PC-9 (cell line): ENCODE measurements around the gene LRFN3. TPM values are rescaled to one million over a fixed set of nuclear protein-coding genes. Genes with fewer than 3 reads are reported as not detected.
A peak's percentile ranks its signal among the peaks of the same experiment; 100 is the strongest.

Experiments
- BruUV-seq: library from RNA; stranded (reverse); fragments of 400-500 nt; replicated peaks from 2 replicates; lab custom pipeline; 2021; lab: Mats Ljungman, UMichigan
- CTCF ChIA-PET: fragments of 300-600 bp; sonication (Branson Sonifier 250); formaldehyde crosslinking; loops from one replicate; lab custom pipeline; 2022; ENCODE audit warnings: antibody characterized with exemption; lab: Charles Lee
- POLR2A ChIA-PET: fragments of 300-600 bp; sonication (Branson Sonifier 250); formaldehyde crosslinking; loops from one replicate; lab custom pipeline; 2022; ENCODE audit warnings: antibody characterized with exemption; ENCODE audit not compliant: unreplicated experiment; lab: Charles Lee
- DNase-seq, 2 experiments: peaks; one replicate each; pipeline versions ENCODE4 v3.0.0 to v3.0.0-alpha.2; 2015 to 2022; ENCODE audit warnings: mixed read lengths in 1 of 2
- H2AFZ ChIP-seq: fragments of 200-600 bp; sonication (generic); 2 replicates; pipeline ENCODE4 v1.8.1; 2017; ENCODE audit warnings: antibody characterized with exemption
- H3F3A ChIP-seq: fragments of 200-600 bp; sonication (generic); 2 replicates; pipeline ENCODE4 v1.8.1; 2017; ENCODE audit warnings: antibody characterized with exemption, mild to moderate bottlenecking, low read depth; ENCODE audit not compliant: insufficient read depth
- H3K27ac ChIP-seq: fragments of 200-600 bp; sonication (generic); 2 replicates; pipeline ENCODE4 v1.6.1; 2016; ENCODE audit warnings: mixed run types
- H3K27me3 ChIP-seq: fragments of 200-600 bp; sonication (generic); 2 replicates; pipeline ENCODE4 v1.6.1; 2016; ENCODE audit warnings: low read depth, mixed run types; ENCODE audit not compliant: insufficient read depth
- H3K36me3 ChIP-seq: fragments of 200-600 bp; sonication (generic); 2 replicates; pipeline ENCODE4 v1.6.1; 2016; ENCODE audit warnings: low read depth, mixed run types
- H3K4me1 ChIP-seq: fragments of 200-600 bp; sonication (generic); replicated peaks from 2 replicates; pipeline ENCODE4 v1.6.1; 2016; ENCODE audit warnings: mixed run types; ENCODE audit not compliant: insufficient read depth
- H3K4me2 ChIP-seq: fragments of 200-600 bp; sonication (generic); 2 replicates; pipeline ENCODE4 v1.6.1; 2017; ENCODE audit warnings: mixed run types
- H3K4me3 ChIP-seq: fragments of 200-600 bp; sonication (generic); 2 replicates; pipeline ENCODE4 v1.6.1; 2016; ENCODE audit warnings: mixed run types
- H3K79me2 ChIP-seq: fragments of 200-600 bp; sonication (generic); 2 replicates; pipeline ENCODE4 v1.6.1; 2017; ENCODE audit warnings: low read depth, mixed run types
- H3K9me2 ChIP-seq: fragments of 200-600 bp; sonication (generic); 2 replicates; pipeline ENCODE4 v1.8.1; 2017; ENCODE audit warnings: mild to moderate bottlenecking; ENCODE audit not compliant: insufficient read depth
- H3K9me3 ChIP-seq: fragments of 200-600 bp; sonication (generic); 2 replicates; pipeline ENCODE4 v1.8.1; 2016; ENCODE audit warnings: low read depth; ENCODE audit not compliant: insufficient read depth
- H4K20me1 ChIP-seq: fragments of 200-600 bp; sonication (generic); 2 replicates; pipeline ENCODE4 v1.8.1; 2017; ENCODE audit not compliant: insufficient read depth
- EZH2 ChIP-seq: fragments of 200-600 bp; sonication (generic); IDR thresholded peaks from 2 replicates; pipeline ENCODE4 v1.8.0; 2017; ENCODE audit warnings: antibody characterized with exemption, low read depth
- intact Hi-C: fragments of 100-400 bp; cut with micrococcal nuclease; formaldehyde crosslinking; loops from one replicate; pipeline ENCODE4 v1.10.0; 2022; ENCODE audit not compliant: unreplicated experiment
- total RNA-seq: library from RNA; stranded (reverse); gene quantifications from 2 replicates; pipeline ENCODE4 v1.2.3, GENCODE V29; 2021
- TF ChIP-seq, protein P1 (sequence below): fragments of 200-600 bp; sonication (generic); conservative IDR thresholded peaks from 2 replicates; pipeline ENCODE4 v1.6.1; 2017; ENCODE audit warnings: mixed run types, antibody characterized with exemption, mild to moderate bottlenecking, moderate library complexity

Gene LRFN3
- total RNA-seq, 1 experiment from 2014 or later, result 10.5 TPM

DNA sequence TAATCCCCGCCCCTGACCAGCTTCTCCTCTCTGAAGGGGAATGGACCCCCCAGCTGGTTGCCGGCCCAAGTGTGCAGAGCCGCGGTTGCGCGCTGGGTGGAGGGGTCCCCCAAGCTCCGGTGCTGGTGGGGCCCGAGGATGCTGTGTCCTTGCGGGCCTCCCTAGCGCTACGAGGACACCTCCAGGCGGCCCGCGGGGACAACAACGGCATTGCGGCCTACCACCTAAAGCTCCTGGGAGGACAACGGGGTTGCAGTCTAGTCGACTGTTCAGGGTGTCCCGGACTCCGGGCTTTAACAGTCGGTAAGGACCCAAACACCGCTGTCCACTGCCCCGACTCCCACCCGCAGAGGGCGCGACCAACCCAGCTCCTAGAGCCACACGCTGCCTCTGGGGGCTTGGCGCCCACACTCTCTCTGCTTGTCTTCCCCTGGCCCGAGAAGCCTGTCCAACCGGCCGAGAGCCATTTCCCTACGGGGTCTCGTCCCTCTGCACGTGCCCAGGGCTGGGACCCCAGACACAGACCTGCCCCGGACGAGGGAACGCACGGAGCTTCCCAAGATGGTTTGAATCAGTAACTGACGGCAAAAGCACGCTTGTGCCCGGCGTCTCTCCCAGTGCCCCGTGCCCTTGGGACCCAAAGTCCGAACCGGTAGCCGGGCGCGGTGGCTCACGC lies 57.9 kb downstream of the LRFN3 start:
- Histone ChIP-seq H4K20me1 (peaks cover 11% of the 10 kb centered on the region; the same call in 1 of the 2 replicates), H3K9me2 (no peaks in the 10 kb centered on the region), H3K27me3 (peaks cover under 1% of the 10 kb centered on the region), H3K9me3 (no peaks in the 10 kb centered on the region; the same call in 1 of the 2 replicates), H3K27ac (no peak overlapping the region), H3K4me3 (no peak overlapping the region), H3K4me2 (peak overlapping the region; percentile 92), H3F3A (no peaks in the 10 kb centered on the region), H2AFZ (no peak overlapping the region), H3K36me3 (no peaks in the 10 kb centered on the region), H3K79me2 (peaks cover 21% of the 10 kb centered on the region), H3K4me1 (peaks cover 8% of the 10 kb centered on the region; the same call in 1 of the 2 replicates)
- CTCF ChIA-PET, result no interaction called here
- no peak for DNase-seq
- TF ChIP-seq, protein P1, sequence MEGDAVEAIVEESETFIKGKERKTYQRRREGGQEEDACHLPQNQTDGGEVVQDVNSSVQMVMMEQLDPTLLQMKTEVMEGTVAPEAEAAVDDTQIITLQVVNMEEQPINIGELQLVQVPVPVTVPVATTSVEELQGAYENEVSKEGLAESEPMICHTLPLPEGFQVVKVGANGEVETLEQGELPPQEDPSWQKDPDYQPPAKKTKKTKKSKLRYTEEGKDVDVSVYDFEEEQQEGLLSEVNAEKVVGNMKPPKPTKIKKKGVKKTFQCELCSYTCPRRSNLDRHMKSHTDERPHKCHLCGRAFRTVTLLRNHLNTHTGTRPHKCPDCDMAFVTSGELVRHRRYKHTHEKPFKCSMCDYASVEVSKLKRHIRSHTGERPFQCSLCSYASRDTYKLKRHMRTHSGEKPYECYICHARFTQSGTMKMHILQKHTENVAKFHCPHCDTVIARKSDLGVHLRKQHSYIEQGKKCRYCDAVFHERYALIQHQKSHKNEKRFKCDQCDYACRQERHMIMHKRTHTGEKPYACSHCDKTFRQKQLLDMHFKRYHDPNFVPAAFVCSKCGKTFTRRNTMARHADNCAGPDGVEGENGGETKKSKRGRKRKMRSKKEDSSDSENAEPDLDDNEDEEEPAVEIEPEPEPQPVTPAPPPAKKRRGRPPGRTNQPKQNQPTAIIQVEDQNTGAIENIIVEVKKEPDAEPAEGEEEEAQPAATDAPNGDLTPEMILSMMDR, result no peak
- no peak for TF ChIP-seq EZH2
- POLR2A ChIA-PET, result interaction anchor here (0.6 kb wide), 1 partner anchor 11 kb away, joined by 4 read pairs; no protein-coding TSS in a partner anchor
- TSS peak; percentile 56 for BruUV-seq
- intact Hi-C loops, result loop anchor here (10.0 kb wide), 1 partner anchor 249 kb away; the partner anchor contains the start of genes IGFLR1, LIN37, PSENEN and U2AF1L4

Other genes with a start within 250 kb of the LRFN3 start
- not detected in 2 replicates for gene ZBTB32, start 231.8 kb upstream of the LRFN3 start, total RNA-seq
- gene KMT2B, start 218.4 kb upstream of the LRFN3 start, total RNA-seq, result 32.2 and 44.2 TPM in 2 replicates
- gene IGFLR1, start 193.9 kb upstream of the LRFN3 start, total RNA-seq, result 8.6 and 9.7 TPM in 2 replicates
- 13.9 and 14.3 TPM in 2 replicates for gene U2AF1L4, start 191.0 kb upstream of the LRFN3 start, total RNA-seq
- 106 and 130 TPM in 2 replicates for gene PSENEN, start 190.7 kb upstream of the LRFN3 start, total RNA-seq
- 9.4 and 17.0 TPM in 2 replicates for gene LIN37, start 187.8 kb upstream of the LRFN3 start, total RNA-seq
- 2.5 and 2.7 TPM in 2 replicates for gene HSPB6, start 179.3 kb upstream of the LRFN3 start, total RNA-seq
- 38.0 and 52.2 TPM in 2 replicates for gene PROSER3, start 178.2 kb upstream of the LRFN3 start, total RNA-seq
- gene ARHGAP33, start 160.8 kb upstream of the LRFN3 start, total RNA-seq, result 17.4 and 21.3 TPM in 2 replicates
- gene PRODH2, start 123.5 kb upstream of the LRFN3 start, total RNA-seq, result not detected in 2 replicates
- not detected in 2 replicates for gene NPHS1, start 83.9 kb upstream of the LRFN3 start, total RNA-seq
- gene KIRREL2, start 79.5 kb upstream of the LRFN3 start, total RNA-seq, result not detected in 2 replicates
- gene APLP1, start 67.8 kb upstream of the LRFN3 start, total RNA-seq, result 2.0 and 2.1 TPM in 2 replicates
- 15.7 and 27.5 TPM in 2 replicates for gene NFKBID, start 35.8 kb upstream of the LRFN3 start, total RNA-seq
- 1.8 and 2.6 TPM in 2 replicates for gene HCST, start 33.8 kb upstream of the LRFN3 start, total RNA-seq
- not detected in 2 replicates for gene TYROBP, start 28.1 kb upstream of the LRFN3 start, total RNA-seq
- gene SDHAF1, start 58.8 kb downstream of the LRFN3 start, total RNA-seq, result 16.9 and 22.4 TPM in 2 replicates
- gene SYNE4, start 72.4 kb downstream of the LRFN3 start, total RNA-seq, result 36.6 and 39.5 TPM in 2 replicates
- gene ALKBH6, start 77.8 kb downstream of the LRFN3 start, total RNA-seq, result 48.2 and 55.1 TPM in 2 replicates
- gene CLIP3, start 96.5 kb downstream of the LRFN3 start, total RNA-seq, result 4.2 and 5.0 TPM in 2 replicates
- gene THAP8, start 117.9 kb downstream of the LRFN3 start, total RNA-seq, result 5.2 and 6.2 TPM in 2 replicates
- gene WDR62, start 118.5 kb downstream of the LRFN3 start, total RNA-seq, result 14.0 and 17.0 TPM in 2 replicates
- not detected in 2 replicates for gene OVOL3, start 174.8 kb downstream of the LRFN3 start, total RNA-seq
- 92.2 and 131 TPM in 2 replicates for gene POLR2I, start 178.5 kb downstream of the LRFN3 start, total RNA-seq
- gene TBCB, start 179.1 kb downstream of the LRFN3 start, total RNA-seq, result 126 and 150 TPM in 2 replicates
- gene CAPNS1, start 203.7 kb downstream of the LRFN3 start, total RNA-seq, result 1,014 and 1,177 TPM in 2 replicates
- gene COX7A1, start 216.1 kb downstream of the LRFN3 start, total RNA-seq, result not detected in 2 replicates